Measurements from ENCODE around the gene CENPO. TPM values are rescaled to one million over a fixed set of nuclear protein-coding genes. Genes with fewer than 3 reads are reported as not detected.

CENPO gene
- total RNA-seq, 2 experiments from 2014 or later = 3.4 to 3.5 TPM

DNA sequence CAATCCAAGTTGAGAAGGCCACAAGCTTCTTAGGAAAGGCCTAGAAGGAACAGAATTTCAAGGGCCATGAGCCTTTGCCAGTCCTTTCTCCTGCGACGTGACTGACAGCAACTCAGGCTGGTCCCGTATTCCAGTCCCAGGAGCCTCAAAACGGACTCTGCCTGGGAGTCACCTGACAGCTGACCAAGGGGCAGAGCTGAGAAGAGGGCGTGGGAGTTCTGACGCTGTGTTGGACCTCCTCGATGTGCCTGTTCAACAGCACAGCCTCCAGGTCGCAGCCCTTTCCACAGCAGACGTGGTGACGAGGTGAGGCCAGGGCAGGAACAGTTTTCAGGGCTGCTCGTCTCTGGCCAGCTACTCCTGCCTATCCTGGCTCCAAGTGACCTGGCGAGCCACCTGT, 37.6 kb downstream of the CENPO start:
- intact Hi-C loops (cut with DNase I, micrococcal nuclease) = no loop called here
- H3K27me3 ChIP-seq (ENCODE audit: control insufficient read depth in 1 of 2, insufficient read depth in 2 of 2, low read length in 2 of 2) = no peaks in the 10 kb centered on the region
- ChIA-PET CTCF (no interaction called here), POLR2A (no interaction called here)
- peaks cover 9% of the 10 kb centered on the region for H3K36me3 ChIP-seq (ENCODE audit: insufficient read depth, low read length)
- Mint-ChIP-seq H3K4me3 (no peak overlapping the region), H3K36me3 (ENCODE audit: low read depth) (peaks cover 14% of the 10 kb centered on the region), H3K9me3 (no peaks in the 10 kb centered on the region), H3K4me1 (ENCODE audit: low read depth) (peaks cover 21% of the 10 kb centered on the region), H3K27me3 (no peaks in the 10 kb centered on the region), H3K27ac (no peak overlapping the region)
- TF ChIP-seq, protein P1, sequence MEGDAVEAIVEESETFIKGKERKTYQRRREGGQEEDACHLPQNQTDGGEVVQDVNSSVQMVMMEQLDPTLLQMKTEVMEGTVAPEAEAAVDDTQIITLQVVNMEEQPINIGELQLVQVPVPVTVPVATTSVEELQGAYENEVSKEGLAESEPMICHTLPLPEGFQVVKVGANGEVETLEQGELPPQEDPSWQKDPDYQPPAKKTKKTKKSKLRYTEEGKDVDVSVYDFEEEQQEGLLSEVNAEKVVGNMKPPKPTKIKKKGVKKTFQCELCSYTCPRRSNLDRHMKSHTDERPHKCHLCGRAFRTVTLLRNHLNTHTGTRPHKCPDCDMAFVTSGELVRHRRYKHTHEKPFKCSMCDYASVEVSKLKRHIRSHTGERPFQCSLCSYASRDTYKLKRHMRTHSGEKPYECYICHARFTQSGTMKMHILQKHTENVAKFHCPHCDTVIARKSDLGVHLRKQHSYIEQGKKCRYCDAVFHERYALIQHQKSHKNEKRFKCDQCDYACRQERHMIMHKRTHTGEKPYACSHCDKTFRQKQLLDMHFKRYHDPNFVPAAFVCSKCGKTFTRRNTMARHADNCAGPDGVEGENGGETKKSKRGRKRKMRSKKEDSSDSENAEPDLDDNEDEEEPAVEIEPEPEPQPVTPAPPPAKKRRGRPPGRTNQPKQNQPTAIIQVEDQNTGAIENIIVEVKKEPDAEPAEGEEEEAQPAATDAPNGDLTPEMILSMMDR (IDR thresholded peaks at IDR 0.05) = no peak
- no peak for DNase-seq
- no peak for ATAC-seq (ENCODE audit: poor library complexity)
- H3K4me1 ChIP-seq (ENCODE audit: insufficient read depth, low read length) = peaks cover 15% of the 10 kb centered on the region
- no peak overlapping the region for H3K27ac ChIP-seq (ENCODE audit: low read depth in 1 of 2, low read length in 2 of 2)
- H3K9me3 ChIP-seq (ENCODE audit: control insufficient read depth in 1 of 2, insufficient read depth in 1 of 2, low read length in 2 of 2) = no peaks in the 10 kb centered on the region
- H3K4me3 ChIP-seq (ENCODE audit: low read length) = no peak overlapping the region

DNA sequence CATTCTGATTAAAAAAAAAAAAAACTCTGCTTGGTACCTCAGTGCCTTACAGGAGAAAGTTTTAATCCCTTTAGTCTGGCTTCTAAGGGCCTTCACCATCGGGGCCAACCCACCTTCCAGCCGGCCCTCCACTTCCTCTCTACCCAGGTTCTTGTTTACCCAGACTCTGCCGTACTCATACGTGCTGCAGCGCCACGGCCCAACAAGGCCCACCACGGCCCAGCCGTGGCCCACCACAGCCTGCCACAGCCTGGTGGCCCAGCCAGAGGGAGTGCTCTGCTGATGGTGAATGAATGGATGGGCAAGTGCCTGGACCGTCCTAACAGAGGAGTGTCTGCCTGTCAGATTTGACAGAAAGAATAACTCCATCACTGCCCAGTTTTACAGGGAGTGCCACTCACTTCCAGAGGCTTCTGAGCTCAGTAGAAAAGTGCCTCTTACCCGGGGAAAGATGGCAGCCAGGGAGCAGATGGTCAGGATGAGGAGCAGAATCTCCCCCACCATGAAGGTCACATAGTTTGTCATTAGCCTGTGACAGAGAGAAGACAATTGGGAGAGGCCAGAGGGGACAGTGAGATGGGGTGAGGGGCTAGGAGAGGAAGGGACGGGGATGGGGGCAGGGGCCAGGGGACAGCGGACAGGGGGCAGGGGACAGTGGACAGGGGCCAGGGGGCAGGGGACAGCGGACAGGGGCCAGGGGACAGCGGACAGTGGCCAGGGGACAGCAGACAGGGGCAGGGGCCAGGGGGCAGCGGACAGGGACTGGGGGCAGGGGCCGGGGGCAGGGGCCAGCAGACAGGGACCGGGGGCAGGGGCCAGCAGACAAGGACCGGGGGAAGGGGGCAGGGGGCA, 38.2 kb downstream of the CENPO start:
- no peak overlapping the region for H3K4me3 Mint-ChIP-seq
- H3K9me3 ChIP-seq (ENCODE audit: control insufficient read depth in 1 of 2, insufficient read depth in 1 of 2, low read length in 2 of 2) = no peaks in the 10 kb centered on the region
- ChIA-PET CTCF (no interaction called here), POLR2A (no interaction called here)
- peaks cover 13% of the 10 kb centered on the region for H3K36me3 ChIP-seq (ENCODE audit: insufficient read depth, low read length)
- H3K27ac ChIP-seq (ENCODE audit: low read depth in 1 of 2, low read length in 2 of 2) = no peak overlapping the region
- H3K27me3 ChIP-seq (ENCODE audit: control insufficient read depth in 1 of 2, insufficient read depth in 2 of 2, low read length in 2 of 2) = no peaks in the 10 kb centered on the region
- intact Hi-C loops (cut with DNase I, micrococcal nuclease) = no loop called here
- H3K27ac Mint-ChIP-seq = no peak overlapping the region
- H3K4me3 ChIP-seq (ENCODE audit: low read length) = no peak overlapping the region
- H3K36me3 Mint-ChIP-seq (ENCODE audit: low read depth) = peaks cover 14% of the 10 kb centered on the region
- peaks cover 9% of the 10 kb centered on the region for H3K4me1 ChIP-seq (ENCODE audit: insufficient read depth, low read length)
- H3K9me3 Mint-ChIP-seq = no peaks in the 10 kb centered on the region
- TF ChIP-seq, protein P1 (IDR thresholded peaks at IDR 0.05) = no peak
- no peak for ATAC-seq (ENCODE audit: poor library complexity)
- H3K27me3 Mint-ChIP-seq = no peaks in the 10 kb centered on the region
- no peak for DNase-seq
- H3K4me1 Mint-ChIP-seq (ENCODE audit: low read depth) = peaks cover 14% of the 10 kb centered on the region

DNA sequence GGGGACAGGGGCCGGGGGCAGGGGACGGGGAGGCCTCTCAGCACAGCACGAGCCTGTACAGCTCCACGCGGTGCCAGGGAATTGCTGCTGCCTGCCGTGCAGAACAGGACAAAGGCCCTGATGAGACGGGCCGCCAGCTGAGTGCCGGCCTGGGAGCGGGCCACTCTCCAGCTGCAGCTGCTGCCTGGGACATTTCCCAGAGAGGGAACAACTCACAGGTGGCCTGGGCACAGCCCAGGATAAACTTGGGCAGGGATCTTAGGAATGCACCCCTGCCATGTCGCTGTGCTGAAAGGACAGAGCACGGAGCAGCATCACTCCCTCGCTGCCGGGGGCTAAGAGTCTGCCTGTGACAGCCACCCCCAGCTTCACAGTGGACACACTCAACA, 38.8 kb downstream of the CENPO start:
- DNase-seq (no peak), ATAC-seq (ENCODE audit: poor library complexity) (no peak)
- no peaks in the 10 kb centered on the region for H3K27me3 ChIP-seq (ENCODE audit: control insufficient read depth in 1 of 2, insufficient read depth in 2 of 2, low read length in 2 of 2)
- no peak overlapping the region for H3K27ac ChIP-seq (ENCODE audit: low read depth in 1 of 2, low read length in 2 of 2)
- H3K9me3 ChIP-seq (ENCODE audit: control insufficient read depth in 1 of 2, insufficient read depth in 1 of 2, low read length in 2 of 2) = no peaks in the 10 kb centered on the region
- TF ChIP-seq, protein P1 (IDR thresholded peaks at IDR 0.05) = no peak
- no peaks in the 10 kb centered on the region for H3K27me3 Mint-ChIP-seq
- no peaks in the 10 kb centered on the region for H3K9me3 Mint-ChIP-seq
- H3K4me1 Mint-ChIP-seq (ENCODE audit: low read depth) = peaks cover 8% of the 10 kb centered on the region
- peaks cover 19% of the 10 kb centered on the region for H3K36me3 ChIP-seq (ENCODE audit: insufficient read depth, low read length)
- no peak overlapping the region for H3K4me3 Mint-ChIP-seq
- intact Hi-C loops (cut with DNase I, micrococcal nuclease) = no loop called here
- H3K27ac Mint-ChIP-seq = no peak overlapping the region
- no peak overlapping the region for H3K4me3 ChIP-seq (ENCODE audit: low read length)
- peaks cover 8% of the 10 kb centered on the region for H3K4me1 ChIP-seq (ENCODE audit: insufficient read depth, low read length)
- H3K36me3 Mint-ChIP-seq (ENCODE audit: low read depth) = peaks cover 17% of the 10 kb centered on the region
- ChIA-PET POLR2A (no interaction called here), CTCF (no interaction called here)

Measured in CD4-positive, alpha-beta T cell (primary cell).